Ishikawa (cell line): ENCODE data around the gene DIPK1C.

Experiments
- CEBPB ChIP-seq: IDR thresholded peaks from 2 replicates; pipeline ENCODE4 v1.6.1; 2012
- CREB1 ChIP-seq: IDR thresholded peaks from 2 replicates; pipeline ENCODE4 v1.6.1; 2012; ENCODE audit warnings: low read depth
- EGR1 ChIP-seq: IDR thresholded peaks from 2 replicates; pipeline ENCODE4 v1.6.1; 2012
- EP300 ChIP-seq: IDR thresholded peaks from 2 replicates; pipeline ENCODE4 v1.6.1; 2012; ENCODE audit warnings: borderline replicate concordance
- FOXM1 ChIP-seq: IDR thresholded peaks from 2 replicates; pipeline ENCODE4 v1.6.1; 2012; ENCODE audit warnings: low read depth, borderline replicate concordance
- MAX ChIP-seq: IDR thresholded peaks from 2 replicates; pipeline ENCODE4 v1.6.1; 2012
- RAD21 ChIP-seq: IDR thresholded peaks from 2 replicates; pipeline ENCODE4 v1.6.1; 2012; ENCODE audit warnings: low read depth
- REST ChIP-seq: IDR thresholded peaks from 2 replicates; pipeline ENCODE4 v1.6.1; 2012; ENCODE audit warnings: low read depth, mild to moderate bottlenecking
- TAF1 ChIP-seq: IDR thresholded peaks from 2 replicates; pipeline ENCODE4 v1.6.1; 2012; ENCODE audit warnings: low read depth, mild to moderate bottlenecking
- TCF12 ChIP-seq: IDR thresholded peaks from 2 replicates; pipeline ENCODE4 v1.6.1; 2012; ENCODE audit warnings: low read depth
- TEAD4 ChIP-seq: IDR thresholded peaks from 2 replicates; pipeline ENCODE4 v1.6.1; 2012
- USF1 ChIP-seq: IDR thresholded peaks from 2 replicates; pipeline ENCODE4 v1.6.1; 2012
- YY1 ChIP-seq: IDR thresholded peaks from 2 replicates; pipeline ENCODE4 v1.6.1; 2012; ENCODE audit warnings: low read depth
- ZBTB7A ChIP-seq: IDR thresholded peaks from 2 replicates; pipeline ENCODE4 v1.6.1; 2012; ENCODE audit warnings: low read depth

DNA sequence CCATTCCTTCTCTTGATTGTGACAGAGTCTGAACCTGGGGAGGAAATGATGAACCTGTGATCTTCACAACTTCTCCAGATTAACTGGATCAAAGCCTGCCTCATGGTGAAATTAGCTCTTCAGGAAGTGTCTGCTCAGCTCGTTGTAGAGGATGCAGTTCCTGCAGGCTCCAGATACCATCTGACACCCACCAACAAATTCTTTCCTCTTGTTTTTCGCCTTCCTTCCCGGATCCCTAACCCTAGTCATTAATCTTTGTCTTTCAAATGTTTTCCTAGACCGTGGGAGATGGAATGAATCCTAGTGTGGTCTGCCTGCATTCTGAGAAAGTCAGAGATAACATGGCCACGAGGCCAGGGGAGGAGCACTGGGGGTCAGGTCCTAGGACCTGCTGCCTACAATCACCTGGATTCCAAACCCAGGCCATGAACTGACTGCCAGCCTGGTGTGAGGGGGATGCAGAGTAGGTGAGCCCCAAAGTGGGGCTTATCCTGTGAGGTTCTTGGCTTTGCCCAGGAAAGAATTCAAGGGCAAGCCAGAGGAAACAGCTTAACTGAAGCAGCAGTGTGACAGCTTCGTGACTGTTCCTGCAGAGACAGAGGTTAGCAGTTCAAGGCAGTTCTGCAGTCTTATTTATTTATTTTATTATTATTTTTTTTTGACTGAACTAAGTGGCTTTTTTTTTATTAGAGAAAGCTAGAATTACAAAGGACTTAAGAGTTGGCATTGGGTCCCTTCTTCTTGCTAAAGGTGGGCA, 67.8 kb downstream of the DIPK1C start:
- TF ChIP-seq TEAD4 = no peak
- no peak for TF ChIP-seq TAF1
- no peak for TF ChIP-seq EP300
- no peak for TF ChIP-seq YY1
- TF ChIP-seq CEBPB = no peak
- TF ChIP-seq REST = no peak
- TF ChIP-seq EGR1 = no peak
- no peak for TF ChIP-seq RAD21
- no peak for TF ChIP-seq FOXM1
- no peak for TF ChIP-seq USF1
- no peak for TF ChIP-seq CREB1
- no peak for TF ChIP-seq MAX
- no peak for TF ChIP-seq TCF12
- no peak for TF ChIP-seq ZBTB7A
